GM21723 (cell line): ENCODE results near the gene CCL20.
"Not testable (repeated sequence)": the region's sequence is repeated elsewhere in the genome, so short reads cannot be mapped to it uniquely, and the experiment has no call there.

Experiments used
- ATAC-seq: cut with Tn5 transposase; IDR thresholded peaks from one replicate; pipeline ENCODE4 v1.9.1; 2021; ENCODE audit warnings: mild to moderate bottlenecking, moderate library complexity; ENCODE audit not compliant: unreplicated experiment

Gene CCL20, protein sequence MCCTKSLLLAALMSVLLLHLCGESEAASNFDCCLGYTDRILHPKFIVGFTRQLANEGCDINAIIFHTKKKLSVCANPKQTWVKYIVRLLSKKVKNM

DNA sequence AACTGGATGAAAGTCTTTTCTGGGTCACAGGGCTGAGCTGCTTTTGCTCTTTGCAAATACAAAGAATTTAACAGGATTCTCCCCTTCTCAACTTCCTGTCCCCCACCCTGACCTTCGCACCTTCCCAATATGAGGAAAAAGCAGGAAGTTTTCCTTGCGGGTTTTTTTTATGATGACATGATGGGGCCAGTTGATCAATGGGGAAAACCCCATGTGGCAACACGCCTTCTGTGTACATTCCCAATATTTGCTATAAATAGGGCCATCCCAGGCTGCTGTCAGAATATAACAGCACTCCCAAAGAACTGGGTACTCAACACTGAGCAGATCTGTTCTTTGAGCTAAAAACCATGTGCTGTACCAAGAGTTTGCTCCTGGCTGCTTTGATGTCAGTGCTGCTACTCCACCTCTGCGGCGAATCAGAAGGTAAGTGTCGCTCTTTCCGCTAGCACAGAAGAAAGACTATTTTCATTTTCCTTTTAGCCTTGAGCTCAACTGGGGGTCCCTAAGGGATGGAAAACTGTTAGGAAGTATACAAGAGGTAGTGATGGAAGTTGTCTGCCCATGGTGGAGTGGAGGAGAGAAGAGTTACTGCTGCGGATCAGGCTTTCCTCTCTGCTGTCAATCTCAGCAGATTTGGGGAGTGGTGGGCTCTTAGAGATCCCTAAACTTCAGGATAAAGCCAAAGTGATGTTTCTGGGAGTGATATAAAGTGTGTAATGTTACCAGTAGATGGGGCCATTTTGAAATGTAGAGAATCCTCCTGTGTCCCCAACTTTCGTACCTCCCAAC is at the start of gene CCL20:
TSS of gene CCL20 (plus strand) at position 281 of the 792 bp plus-strand sequence. CDS start at position 351, 70 bp downstream.
- no peak for ATAC-seq

DNA sequence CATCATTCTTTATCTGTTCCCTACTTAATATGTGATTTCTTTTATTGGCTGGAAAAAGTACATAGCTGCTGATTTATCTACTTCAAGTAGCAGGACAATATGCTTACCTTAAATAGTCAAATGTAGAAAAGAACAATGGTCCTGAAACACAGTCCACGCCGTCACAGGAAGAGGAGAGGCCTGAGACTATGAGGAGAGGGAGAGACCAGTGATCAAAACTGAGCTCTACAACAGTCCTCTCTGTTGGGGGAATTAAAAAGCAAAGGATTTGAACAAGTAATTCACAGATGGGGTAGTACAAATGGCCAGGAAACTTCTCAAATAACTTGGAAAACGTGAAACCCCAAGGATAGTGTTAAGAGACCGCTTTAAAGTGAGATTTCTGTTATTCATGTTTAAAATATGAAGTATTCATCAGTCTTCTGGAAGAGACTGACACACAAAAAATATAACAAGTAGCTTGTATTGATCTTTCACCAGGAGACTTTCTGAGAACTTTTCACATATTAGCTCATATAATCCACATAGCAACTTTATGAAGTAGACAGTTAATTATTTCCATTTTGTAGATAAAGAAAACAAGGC is 47.8 kb upstream of the CCL20 start:
- ATAC-seq, result peak; percentile 15

DNA sequence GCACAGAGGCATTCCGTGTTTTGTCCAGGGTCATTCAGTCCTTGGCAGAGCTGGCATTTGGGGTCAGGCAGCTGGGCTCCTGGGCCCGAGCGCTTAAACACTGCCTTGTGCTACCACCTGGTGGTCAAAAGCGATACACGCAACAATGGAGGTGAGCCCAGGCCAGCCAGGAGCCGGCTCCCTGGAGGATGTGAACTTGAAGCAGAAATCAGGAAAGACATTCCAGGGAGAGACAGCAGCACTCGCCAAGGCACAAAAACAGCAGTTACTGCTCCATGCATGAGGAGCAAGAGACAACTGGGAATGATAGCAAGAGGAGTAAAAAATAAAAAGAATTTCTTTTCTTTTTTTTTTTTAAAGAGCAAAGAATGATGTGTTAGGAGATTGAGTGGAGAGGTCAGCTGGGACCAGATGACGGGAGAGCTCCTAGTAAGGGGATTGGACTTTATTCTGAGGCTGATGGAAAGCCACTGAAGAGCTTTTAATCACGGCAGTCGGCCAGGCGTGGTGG is 47.2 kb upstream of the CCL20 start:
- ATAC-seq, result peak; percentile 99

DNA sequence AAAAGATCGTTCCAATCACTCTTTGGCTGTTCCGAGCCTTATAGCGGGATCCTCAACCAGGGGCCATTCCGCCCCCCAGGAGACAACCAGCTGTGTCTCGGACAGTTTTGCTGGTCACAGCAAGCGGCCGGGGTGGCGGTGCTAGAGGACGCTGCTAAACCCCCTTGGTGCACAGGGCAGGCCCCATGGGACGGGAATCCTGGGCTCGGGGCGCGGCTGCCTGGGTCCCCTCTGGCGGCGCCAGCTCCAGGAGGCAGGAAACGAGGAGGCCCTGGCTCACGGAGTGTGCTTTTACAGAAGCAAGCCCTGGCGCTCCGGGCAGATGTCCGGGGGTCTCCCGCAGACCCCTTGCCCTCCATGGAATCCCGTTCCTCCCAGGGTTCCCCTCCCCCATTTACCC is 45.8 kb upstream of the CCL20 start:
- no peak for ATAC-seq

DNA sequence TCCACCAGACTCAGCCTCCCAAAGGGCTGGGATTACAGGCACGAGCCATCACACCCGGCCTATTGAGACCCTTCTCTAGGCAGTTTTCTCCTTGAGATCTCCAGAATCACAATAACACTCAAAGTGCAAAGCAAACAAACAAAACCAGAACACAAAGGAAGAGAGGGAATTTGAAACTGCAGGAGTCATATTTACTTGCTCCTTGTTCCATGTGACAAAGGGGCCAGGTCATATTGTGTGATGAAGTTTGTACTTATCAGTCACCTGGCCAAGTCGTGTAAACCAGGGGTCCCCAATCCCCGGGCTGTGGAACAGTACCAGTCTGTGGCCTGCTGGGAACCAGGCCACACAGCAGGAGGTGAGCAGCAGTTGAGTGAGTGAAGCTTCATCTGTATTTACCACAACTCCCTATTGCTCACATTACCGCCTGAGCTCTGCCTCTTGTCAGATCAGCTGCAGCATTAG is 41.4 kb upstream of the CCL20 start:
- no peak for ATAC-seq

DNA sequence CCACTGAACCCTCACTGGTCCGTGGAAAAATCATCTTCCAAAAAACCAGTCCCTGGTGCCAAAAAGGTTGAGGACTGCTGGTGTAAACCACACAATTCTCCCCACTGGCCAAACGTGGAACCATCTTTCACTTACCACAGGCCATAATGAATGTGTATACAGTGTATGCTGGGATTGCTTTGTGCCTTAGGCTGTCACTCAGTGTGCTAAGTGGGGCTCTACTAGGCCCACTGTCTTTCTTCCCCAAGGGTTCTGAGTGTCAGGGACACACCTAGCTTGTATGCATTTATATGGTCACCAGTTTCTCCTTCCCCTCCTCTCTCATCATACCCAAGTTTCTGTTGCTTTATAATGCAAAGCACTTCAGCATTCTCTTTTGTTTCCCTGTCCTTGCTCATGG is 40.7 kb upstream of the CCL20 start:
- ATAC-seq, result no peak

DNA sequence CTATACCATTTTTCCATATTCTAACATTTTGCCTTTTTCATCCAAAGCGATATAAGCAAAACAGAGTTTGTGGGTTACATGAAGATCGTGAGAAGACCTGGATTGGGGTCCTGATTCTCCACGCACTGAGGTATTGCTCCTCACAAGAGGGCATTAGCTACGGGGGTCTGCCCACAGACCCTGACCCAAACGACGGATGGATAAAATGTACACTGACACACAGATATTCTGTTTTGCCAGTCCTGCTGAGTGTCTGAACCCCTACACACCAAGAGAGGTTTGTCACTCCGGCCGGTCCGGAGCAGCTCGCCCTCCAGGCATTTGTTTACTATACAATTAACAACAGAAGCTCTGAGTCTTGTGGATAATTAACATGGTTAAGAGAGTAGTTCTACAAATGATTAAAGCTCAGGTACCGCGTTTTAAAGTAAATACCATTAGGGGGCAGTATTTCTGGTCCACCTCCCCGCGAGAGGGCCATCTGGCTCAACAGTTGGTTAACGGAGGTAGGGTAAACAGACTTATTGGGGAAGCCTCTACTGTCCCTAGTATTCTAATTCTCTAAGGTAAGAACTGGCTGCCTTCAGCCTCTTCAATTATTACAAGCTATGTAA is 39.5 kb upstream of the CCL20 start:
- peak; percentile 52 for ATAC-seq

DNA sequence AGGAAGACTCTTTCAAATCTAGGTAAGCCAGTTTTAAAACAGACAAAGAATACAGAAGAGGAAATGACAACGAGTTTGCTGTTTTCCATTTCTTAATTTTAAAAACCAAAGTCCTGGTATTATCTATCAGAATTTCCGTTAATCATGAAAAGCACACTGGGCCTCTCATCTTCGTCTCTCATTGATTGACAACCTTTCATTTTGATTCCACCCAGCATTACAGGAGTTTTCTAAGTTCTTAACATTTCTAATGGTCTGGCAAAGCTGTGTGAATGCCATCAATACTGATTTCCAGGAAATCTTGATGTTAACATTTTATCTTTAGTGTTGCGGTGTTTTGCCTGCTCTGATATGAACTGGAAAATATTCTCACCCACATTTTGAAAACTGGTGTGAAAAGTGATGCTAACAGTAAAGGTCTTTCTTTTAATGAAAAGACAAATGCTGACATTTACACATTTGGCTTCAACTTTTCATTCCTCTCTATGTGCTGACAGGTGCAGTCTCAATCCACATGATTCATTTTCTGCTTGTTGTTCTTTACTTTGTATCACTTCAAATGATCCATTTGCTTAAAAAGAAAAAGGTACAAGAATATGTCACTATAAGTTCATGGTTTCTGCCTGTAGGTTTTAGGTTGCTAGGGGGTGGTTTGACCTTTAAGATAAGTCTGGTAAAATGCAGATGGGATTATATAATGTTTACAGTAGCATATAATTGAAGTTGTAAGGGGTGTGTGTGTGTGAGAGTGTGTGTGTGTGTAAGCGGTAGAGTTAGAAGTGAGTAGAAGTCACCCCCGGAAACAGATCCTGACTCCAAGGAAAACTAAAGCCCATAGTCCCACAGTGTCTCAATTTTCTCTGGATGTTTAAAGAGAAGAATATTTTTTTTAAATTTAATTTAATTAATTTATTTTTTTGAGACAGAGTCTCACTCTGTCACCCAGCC is 38.5 kb upstream of the CCL20 start:
- ATAC-seq, result no peak

DNA sequence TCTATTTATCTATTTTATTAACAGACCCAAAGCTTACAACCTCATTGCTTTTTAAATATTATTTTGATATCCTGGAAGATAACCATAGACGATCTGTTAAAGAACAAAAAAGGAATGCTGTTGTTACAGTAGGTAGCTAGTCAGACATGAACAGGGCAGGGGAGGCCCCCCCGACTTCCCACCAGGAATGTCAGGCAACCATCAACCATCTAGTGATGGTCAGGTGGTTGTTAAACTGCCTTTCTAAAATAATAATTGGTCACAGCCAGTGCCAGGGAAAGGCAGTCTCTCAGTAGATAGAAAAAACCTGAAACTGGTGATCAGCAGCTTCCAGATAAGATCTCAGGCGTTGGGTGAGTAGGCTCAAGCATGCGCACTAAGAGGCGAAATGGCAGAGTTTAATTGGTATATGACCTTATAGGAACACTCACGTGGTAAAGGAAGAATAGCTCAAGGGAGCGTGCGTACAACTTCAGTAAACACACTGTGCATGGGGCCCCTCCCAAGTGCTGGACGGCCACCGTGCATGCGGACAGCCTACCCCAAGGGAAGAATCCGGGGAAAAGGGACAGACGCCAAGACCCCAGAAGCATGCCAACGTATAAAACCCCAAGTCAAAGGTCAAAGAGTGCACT is 32.5 kb upstream of the CCL20 start:
- ATAC-seq, result no peak

DNA sequence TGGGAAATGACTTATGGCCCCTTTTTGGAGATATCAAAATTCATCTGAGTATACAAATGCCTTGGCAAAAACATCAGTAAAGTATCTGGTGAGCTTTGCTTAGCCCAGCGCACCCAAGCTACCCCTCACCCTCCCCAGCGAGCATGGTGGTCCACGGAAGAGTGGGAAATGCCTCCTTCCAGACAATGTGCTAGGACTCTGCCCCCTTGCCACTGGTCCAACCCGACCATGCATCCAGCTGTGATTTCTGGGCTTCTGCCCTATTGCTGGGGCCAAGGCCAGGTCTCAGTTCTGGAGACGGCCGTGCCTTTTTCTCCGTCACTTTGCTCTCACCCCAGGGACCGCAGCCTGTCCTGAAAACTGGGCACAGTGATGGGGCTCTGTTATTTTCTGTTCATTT is 31.8 kb upstream of the CCL20 start:
- ATAC-seq, result no peak

DNA sequence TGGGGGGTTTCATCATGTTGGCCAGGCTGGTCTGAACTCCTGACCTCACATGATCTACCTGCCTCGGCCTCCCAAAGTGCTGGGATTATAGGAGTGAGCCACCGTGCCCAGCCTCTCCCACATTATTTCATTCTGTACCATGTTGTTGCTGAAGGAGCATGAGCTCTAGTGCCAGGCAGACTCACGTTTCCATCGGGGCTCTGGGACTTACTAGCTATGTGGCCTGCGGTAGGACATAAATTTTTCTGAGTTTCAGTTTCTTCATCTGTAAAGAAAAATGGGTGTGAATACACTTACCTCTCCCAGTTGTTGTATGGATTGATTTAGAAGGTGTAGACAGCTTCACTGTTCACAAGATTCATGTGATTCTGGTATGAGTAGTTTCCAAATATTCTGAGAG is 30.8 kb upstream of the CCL20 start:
- ATAC-seq, result peak; percentile 38

DNA sequence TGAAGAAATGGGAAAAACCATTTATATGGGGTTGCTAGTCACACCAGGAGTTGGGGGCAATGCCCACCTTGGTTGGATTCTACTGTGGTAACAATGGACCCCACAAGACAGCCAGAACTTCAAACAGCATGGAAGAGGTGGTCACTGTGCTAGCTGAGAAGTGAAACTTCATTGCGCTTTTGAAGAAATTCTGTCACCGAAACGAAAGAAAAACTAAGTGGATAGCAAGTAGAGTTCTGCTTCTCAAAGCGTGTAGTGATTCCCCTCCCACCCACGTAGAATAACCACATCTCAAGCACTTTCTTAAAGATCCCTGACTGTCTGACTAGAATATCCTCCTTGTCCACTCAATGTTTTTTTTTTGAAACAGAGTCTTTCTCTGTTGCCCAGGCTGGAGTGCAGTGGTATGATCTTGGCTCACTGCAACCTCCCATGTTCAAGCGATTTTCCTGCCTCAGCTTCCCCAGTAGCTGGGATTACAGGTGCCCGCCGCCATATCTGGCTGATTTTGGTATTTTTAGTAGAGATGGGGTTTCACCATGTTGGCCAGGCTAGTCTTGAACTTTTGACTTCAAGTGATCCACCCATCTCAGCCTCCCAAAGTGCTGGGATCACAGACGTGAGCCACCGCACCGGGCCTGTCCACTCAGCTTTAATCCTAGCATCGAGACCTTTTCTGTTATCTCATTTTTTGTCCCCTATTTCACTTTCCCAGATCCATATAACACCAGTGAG is 30.1 kb upstream of the CCL20 start:
- ATAC-seq, result peak; percentile 98

DNA sequence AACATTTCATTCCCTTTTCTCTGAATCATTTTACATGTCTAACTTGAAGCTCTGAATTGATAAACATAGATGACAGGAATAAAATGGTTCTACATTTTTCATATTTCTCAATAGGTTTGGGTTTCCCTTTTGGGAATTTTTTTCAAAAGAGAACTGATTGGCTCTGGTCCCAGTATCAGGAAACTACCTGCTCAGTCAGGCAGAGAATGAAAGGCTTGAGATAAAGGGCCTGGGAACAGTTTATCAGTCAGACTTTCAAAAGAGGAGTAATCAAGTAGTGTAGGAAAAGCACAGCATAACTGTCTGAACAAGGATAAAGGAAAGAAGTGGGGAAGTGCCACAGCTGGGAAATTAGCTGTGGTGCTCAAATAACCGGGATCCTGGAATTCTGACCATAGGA is 28.3 kb upstream of the CCL20 start:
- ATAC-seq, result no peak

DNA sequence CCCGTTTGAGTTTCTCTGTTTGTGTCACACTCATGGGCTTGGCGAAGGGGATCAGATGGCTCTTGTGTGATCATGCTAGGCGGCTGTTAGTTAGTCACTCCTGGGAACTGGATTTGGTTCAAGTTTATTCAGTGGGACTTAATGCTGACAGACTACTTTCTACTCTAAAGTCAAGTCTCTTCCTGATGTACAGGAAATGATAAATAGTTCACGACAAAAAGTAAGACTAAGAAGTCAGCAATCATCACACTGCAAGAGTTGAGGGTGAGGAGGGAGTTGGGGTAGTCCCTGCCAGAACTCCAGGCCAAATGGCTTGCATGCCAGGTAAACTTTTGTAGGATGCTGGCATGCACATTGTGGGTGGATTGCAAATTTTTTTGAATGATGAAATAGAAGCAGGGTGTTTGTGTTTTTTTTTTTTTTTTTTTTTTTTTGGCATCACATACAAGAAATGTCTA is 25.1 kb upstream of the CCL20 start:
- ATAC-seq, result no peak

DNA sequence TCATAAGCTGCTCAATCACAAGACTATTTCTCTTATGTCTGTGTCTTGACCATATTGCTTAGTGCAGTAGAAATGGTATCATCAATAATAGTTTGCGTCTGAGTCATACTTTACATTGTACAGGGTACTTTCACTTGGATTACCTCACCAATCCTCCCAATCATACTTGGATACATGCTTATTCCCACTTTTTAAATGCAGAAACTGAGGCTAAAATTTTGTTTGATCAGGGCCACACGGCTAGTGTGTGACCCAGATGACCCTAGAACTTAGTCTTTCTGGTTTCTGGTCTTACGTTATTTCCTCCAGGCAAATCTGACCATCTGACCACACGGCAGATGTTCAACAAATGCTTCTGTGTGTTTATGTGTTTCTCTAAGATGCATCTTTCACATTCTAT is 23.8 kb upstream of the CCL20 start:
- no peak for ATAC-seq

DNA sequence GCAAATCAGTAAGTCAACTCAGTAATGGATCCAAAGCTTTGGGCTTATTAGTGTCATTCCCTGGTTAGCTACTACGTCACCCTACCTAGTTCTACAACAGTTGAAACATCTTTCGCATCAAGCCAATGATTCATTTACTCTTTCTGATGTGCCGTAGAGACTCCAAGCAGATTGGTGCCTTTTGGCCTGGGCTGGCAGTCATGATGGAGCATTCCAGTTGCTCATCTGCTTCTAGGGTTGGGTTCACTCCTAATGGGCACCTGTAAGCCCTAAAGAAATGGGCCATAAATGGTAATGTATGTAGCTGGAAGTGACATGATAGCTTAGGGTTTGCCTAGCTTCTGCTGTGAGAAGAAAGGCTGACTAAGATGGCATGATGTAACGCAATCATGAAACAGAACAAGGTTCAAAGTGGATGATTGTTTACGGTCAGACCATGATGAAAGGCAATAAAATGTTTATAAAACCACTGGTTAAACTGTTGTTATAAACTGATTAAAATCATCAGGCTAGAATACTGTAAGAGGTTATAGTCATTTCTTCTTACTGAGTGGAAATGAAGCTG is 20.4 kb upstream of the CCL20 start:
- ATAC-seq, result no peak

DNA sequence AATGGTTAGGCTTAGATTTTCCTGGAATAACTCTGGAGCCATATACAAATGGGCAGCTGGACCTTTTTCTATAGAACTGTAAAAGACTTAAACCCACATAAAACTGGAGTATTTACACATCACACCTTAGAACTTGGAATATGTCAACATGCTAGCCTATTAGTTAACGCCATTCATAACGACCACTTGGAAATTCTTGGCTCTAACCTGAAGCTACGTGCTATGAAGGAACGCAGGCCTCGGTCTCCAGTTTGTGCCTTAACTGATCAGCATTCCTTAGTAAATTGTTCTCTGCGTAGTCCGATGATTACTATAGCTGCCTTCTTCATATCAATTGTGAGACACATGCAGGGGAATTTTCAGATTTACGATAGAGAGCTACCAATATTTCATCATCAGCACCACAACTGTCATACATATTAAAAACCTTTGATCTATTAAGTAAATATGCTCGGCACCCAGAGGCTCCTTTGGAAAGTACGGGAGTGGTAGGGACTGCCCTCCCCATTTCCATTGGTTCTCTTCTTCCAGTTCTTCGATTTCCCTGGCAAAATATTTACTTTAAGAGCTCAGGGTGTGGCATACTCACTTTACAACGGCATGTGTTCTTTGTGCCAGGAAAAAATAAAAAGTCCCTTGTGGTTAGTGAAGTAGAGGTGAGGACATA is 17.5 kb upstream of the CCL20 start:
- ATAC-seq, result no peak

DNA sequence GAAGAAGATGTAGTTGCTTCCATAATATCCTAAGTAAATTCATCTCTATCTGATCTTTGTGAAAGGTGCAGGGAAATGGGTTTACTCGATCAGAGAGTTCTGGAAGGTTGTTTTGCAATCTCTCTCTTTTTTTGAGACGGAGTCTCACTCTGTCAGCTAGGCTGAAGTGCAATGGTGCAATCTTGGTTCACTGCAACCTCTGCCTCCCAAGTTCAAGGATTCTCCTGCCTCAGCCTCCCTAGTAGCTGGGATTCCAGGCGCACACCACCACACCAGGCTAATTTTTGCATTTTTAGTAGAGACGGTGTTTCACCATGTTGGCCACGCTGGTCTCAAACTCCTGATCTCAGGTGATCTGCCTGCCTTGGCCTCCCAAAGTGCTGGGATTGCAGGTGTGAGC is 16.9 kb upstream of the CCL20 start:
- not testable (repeated sequence) for ATAC-seq
